Osteocyte (in vitro differentiated cells): ENCODE data around the gene TAF10. TPM values are rescaled to one million over a fixed set of nuclear protein-coding genes. Genes with fewer than 3 reads are reported as not detected.

ENCODE experiments used
- DNase-seq: peaks from one replicate; pipeline ENCODE4 v3.0.0; 2021; ENCODE audit warnings: mixed read lengths; ENCODE audit not compliant: unreplicated experiment; ENCODE audit errors: extremely low spot score
- H3K27ac Mint-ChIP-seq: one replicate; pipeline ENCODE4 v1.8.0; 2021; ENCODE audit warnings: mild to moderate bottlenecking, mixed read lengths; ENCODE audit not compliant: unreplicated experiment
- H3K27me3 Mint-ChIP-seq: one replicate; pipeline ENCODE4 v1.8.0; 2021; ENCODE audit warnings: mixed read lengths; ENCODE audit not compliant: unreplicated experiment
- H3K36me3 Mint-ChIP-seq: one replicate; pipeline ENCODE4 v1.8.0; 2021; ENCODE audit warnings: mixed read lengths; ENCODE audit not compliant: unreplicated experiment
- H3K4me1 Mint-ChIP-seq: one replicate; pipeline ENCODE4 v1.8.0; 2021; ENCODE audit warnings: mixed read lengths; ENCODE audit not compliant: unreplicated experiment
- H3K4me3 Mint-ChIP-seq: one replicate; pipeline ENCODE4 v1.8.0; 2021; ENCODE audit warnings: mild to moderate bottlenecking, moderate library complexity, mixed read lengths; ENCODE audit not compliant: unreplicated experiment
- H3K9me3 Mint-ChIP-seq: one replicate; pipeline ENCODE4 v1.8.0; 2021; ENCODE audit warnings: mixed read lengths; ENCODE audit not compliant: unreplicated experiment
- CTCF ChIP-seq: fragments of 200-600 bp; sonication (generic); IDR thresholded peaks from 2 replicates; pipeline ENCODE4 v1.5.0; 2021; ENCODE audit warnings: antibody characterized with exemption, mild to moderate bottlenecking, moderate library complexity
- total RNA-seq: library from RNA; stranded (reverse); gene quantifications from 2 replicates; pipeline ENCODE4 v1.2.1, GENCODE V29; 2021

The TAF10 gene
- total RNA-seq, 1 donor from 2014 or later, result 100 TPM

DNA sequence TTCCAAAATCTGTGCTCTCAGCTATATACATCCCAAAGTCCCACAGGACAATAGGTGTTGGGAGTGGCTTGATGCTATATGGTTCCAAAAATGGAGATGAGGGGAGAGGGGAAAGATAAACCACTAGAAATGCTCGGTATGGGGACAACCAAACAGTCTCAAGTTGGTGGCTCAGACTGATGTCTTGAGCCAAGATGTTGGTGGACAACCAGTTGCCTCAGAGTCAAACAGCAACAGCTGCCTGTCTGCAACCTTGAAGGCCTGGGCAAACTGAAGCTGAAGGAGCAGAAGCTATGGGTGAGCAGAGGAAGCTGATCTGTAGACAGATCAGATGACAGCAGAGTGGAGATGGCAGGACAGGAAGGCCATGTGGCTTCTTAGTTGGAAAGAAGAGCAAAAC, 12.6 kb downstream of the TAF10 start:
- Mint-ChIP-seq H3K27ac (no peak overlapping the region), H3K4me1 (peaks cover 2% of the 10 kb centered on the region), H3K36me3 (peaks cover 30% of the 10 kb centered on the region), H3K9me3 (no peaks in the 10 kb centered on the region), H3K27me3 (no peaks in the 10 kb centered on the region), H3K4me3 (no peak overlapping the region)
- peak; percentile 8 for DNase-seq
- TF ChIP-seq CTCF, result no peak

DNA sequence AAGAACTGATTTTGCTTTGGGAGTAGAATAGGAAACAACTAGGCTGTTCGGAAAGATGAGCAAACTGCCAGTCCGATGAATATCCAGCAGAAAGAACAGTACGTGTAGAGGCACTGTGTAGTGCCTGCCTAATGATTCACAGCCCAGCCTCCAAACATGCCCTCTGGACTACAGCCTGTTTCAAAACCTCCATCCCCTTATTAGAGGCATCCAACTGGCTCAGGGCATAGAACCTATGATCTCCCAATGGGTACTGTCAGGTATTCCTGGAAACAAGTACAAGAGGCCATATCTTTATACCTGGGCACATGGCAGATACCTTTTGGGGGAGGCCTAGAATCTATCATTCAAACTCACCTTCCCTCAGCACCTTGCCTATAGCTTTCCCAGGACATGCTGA, 13.5 kb downstream of the TAF10 start:
- peak; percentile 19 for DNase-seq
- TF ChIP-seq CTCF, result no peak
- Mint-ChIP-seq H3K36me3 (peaks cover 39% of the 10 kb centered on the region), H3K4me1 (peaks cover 2% of the 10 kb centered on the region), H3K9me3 (no peaks in the 10 kb centered on the region), H3K4me3 (no peak overlapping the region), H3K27me3 (no peaks in the 10 kb centered on the region), H3K27ac (no peak overlapping the region)

DNA sequence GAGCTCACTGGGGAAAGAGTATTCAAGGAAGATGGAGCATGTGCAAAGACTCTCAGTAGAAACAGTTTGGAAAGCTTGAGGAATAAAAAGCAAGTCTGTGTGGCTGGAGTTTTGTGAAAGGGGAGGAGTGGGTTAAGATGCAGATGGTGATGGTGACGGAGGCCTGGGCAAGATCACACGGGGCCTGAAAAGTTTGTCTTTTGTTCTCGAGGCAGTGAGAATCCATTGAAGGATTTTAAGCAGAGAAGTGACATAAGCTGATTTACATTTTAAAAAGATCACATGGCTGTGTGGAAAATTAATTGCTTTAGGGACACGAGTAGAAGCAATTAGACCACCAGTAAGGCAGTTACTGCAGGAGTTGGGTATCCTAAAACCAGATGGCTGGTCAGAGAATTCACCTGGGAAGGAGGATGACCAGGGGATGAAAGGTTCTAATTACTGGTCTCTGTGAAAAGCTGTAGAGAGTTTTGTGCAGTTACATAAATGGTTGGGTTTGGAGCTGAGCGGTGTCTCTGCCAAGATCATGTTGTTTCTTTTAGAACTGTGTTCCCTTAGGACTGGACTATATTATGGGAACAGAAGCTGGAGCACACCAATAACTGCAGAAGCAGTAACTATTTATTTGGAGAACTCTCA, 15.7 kb downstream of the TAF10 start:
- Mint-ChIP-seq H3K4me3 (no peak overlapping the region), H3K36me3 (peaks cover 43% of the 10 kb centered on the region), H3K9me3 (no peaks in the 10 kb centered on the region), H3K27ac (no peak overlapping the region), H3K27me3 (no peaks in the 10 kb centered on the region), H3K4me1 (peaks cover under 1% of the 10 kb centered on the region)
- DNase-seq, result peak; percentile 6
- no peak for TF ChIP-seq CTCF

DNA sequence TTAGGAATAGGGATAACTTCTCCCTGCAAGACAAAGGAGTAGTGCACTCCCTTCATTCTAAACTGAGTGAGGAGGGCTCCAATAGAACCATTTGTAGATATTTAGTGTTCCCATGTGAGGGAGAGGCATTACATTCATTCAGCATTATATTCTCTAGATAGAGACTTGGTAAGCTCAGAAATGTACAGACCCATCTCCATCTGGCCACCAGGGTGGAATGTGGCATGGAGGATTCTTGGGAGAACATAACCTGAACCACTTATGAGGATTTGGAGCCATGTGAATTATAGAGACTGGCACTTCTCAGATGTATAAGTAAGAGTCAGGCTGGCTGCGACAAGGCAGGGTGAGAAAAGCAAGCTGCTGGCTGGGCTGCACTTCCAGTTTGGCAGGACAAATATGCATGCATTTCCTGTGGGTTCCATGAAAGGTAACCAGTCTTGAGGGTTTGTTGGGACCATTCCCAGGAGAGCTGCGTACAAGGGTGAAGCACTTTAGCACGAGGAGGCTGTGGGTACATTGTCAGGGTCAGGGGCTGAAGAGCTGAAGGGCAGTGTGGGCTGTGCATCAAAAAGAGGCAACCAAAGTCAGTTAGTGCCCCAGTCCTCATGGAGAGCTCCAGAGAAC, 17.8 kb downstream of the TAF10 start:
- Mint-ChIP-seq H3K4me3 (no peak overlapping the region), H3K9me3 (no peaks in the 10 kb centered on the region)

More for the DNA sequence above, 17.8 kb downstream of the TAF10 start:
- peak; percentile 32 for DNase-seq
- H3K27me3 Mint-ChIP-seq, result no peaks in the 10 kb centered on the region
- peak overlapping the region; percentile 11 for H3K27ac Mint-ChIP-seq
- no peaks in the 10 kb centered on the region for H3K4me1 Mint-ChIP-seq
- peaks cover 41% of the 10 kb centered on the region for H3K36me3 Mint-ChIP-seq
- TF ChIP-seq CTCF, result no peak
